Neural crest cell (in vitro differentiated cells): ENCODE data around the gene GMEB2. TPM values are rescaled to one million over a fixed set of nuclear protein-coding genes. Genes with fewer than 3 reads are reported as not detected.
A peak's percentile ranks its signal among the peaks of the same experiment; 100 is the strongest.

Experiments
- DNase-seq: peaks from one replicate; pipeline ENCODE4 v3.0.0; 2021; ENCODE audit warnings: low read depth, mixed read lengths, low spot score
- H3K27ac Mint-ChIP-seq: one replicate; pipeline ENCODE4 v1.8.0; 2021; ENCODE audit warnings: mild to moderate bottlenecking, mixed read lengths; ENCODE audit not compliant: unreplicated experiment
- H3K27me3 Mint-ChIP-seq: 2 replicates; pipeline ENCODE4 v1.8.0; 2021; ENCODE audit warnings: low read depth, mild to moderate bottlenecking, mixed read lengths
- H3K36me3 Mint-ChIP-seq: 2 replicates; pipeline ENCODE4 v1.8.0; 2021; ENCODE audit warnings: low read depth, mild to moderate bottlenecking, mixed read lengths
- H3K4me1 Mint-ChIP-seq: 2 replicates; pipeline ENCODE4 v1.8.0; 2021; ENCODE audit warnings: mixed read lengths
- H3K4me3 Mint-ChIP-seq: one replicate; pipeline ENCODE4 v1.8.0; 2021; ENCODE audit warnings: mild to moderate bottlenecking, mixed read lengths
- H3K9me3 Mint-ChIP-seq: 2 replicates; pipeline ENCODE4 v1.8.0; 2021; ENCODE audit warnings: mixed read lengths
- total RNA-seq: library from RNA; stranded (reverse); gene quantifications from 2 replicates; pipeline ENCODE4 v1.2.1, GENCODE V29; 2021
- TF ChIP-seq, protein P1 (sequence below): fragments of 200-600 bp; sonication (generic); conservative IDR thresholded peaks from 2 replicates; pipeline ENCODE4 v1.5.0; 2021; ENCODE audit warnings: antibody characterized with exemption, mild to moderate bottlenecking

GMEB2 gene
- total RNA-seq, 1 donor from 2014 or later: 15.2 TPM

DNA sequence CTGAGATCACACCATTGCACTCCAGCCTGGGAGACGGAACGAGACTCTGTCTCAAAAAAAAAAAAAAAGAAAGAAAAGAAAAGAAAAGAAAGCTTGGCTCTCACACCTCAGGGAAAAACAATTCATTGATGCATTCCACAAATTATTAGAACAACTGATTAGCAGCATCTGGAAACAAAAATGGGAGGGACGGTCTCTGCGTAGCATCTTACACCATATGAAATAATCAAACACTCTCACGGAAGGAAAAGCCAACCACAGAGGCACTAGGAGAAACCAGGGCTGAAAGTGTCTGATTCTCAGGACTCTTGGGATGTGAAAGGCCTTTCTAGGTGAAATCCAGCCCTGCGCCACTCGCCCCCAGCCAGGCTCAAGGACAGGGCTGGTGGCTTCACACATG, 50.6 kb downstream of the GMEB2 start:
- Mint-ChIP-seq H3K27me3 (no peaks in the 10 kb centered on the region), H3K27ac (peak overlapping the region; percentile 28), H3K4me1 (peaks cover 7% of the 10 kb centered on the region), H3K4me3 (peak overlapping the region; percentile 68), H3K36me3 (no peaks in the 10 kb centered on the region), H3K9me3 (no peaks in the 10 kb centered on the region)
- no peak for DNase-seq
- TF ChIP-seq, protein P1, sequence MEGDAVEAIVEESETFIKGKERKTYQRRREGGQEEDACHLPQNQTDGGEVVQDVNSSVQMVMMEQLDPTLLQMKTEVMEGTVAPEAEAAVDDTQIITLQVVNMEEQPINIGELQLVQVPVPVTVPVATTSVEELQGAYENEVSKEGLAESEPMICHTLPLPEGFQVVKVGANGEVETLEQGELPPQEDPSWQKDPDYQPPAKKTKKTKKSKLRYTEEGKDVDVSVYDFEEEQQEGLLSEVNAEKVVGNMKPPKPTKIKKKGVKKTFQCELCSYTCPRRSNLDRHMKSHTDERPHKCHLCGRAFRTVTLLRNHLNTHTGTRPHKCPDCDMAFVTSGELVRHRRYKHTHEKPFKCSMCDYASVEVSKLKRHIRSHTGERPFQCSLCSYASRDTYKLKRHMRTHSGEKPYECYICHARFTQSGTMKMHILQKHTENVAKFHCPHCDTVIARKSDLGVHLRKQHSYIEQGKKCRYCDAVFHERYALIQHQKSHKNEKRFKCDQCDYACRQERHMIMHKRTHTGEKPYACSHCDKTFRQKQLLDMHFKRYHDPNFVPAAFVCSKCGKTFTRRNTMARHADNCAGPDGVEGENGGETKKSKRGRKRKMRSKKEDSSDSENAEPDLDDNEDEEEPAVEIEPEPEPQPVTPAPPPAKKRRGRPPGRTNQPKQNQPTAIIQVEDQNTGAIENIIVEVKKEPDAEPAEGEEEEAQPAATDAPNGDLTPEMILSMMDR: no peak

DNA sequence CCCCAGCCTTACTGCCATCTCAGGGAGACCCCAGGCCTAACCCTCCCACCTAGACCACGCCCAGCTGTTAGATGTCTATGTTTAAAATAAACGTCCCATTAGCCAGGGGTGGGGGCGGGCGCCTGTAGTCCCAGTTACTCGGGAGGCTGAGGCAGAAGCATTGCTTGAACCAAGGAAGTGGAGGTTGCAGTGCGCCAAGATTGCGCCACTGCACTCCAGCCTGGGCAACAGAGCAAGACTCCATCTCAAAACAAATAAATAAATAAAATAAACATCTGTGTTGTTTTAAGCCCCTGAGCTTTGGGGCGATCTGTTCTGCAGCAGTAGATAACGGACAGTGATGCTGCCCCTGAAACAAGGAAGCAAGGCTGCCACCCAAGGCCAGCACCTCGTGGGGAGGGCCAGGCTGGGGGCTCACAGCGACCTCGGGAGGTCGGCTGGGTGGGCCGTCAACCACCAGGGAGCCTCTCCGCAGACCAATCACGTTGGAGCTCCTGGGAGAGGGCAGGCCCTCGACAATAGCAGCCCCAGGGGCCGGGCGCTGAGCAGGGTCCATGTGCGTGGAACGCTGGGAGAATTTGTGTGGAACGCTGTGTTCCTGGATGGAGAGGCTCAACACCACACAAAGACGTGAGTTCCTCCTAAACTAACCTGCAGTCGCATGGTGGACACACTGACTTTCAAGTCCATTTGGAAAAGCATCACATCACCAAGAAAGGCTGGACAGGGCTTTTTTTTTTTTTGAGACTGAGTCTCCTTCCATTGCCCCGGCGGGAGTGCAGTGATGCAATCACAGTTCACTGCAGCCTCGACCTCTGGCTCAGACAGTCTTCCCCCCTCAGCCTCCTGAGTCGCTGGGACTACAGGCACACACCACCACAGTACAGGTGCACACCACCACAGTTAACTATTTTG, 51.8 kb downstream of the GMEB2 start:
- Mint-ChIP-seq H3K36me3 (no peaks in the 10 kb centered on the region), H3K9me3 (no peaks in the 10 kb centered on the region), H3K4me3 (peak overlapping the region; percentile 75), H3K27ac (no peak overlapping the region), H3K27me3 (no peaks in the 10 kb centered on the region), H3K4me1 (peaks cover 7% of the 10 kb centered on the region)
- no peak for DNase-seq
- TF ChIP-seq, protein P1: no peak

DNA sequence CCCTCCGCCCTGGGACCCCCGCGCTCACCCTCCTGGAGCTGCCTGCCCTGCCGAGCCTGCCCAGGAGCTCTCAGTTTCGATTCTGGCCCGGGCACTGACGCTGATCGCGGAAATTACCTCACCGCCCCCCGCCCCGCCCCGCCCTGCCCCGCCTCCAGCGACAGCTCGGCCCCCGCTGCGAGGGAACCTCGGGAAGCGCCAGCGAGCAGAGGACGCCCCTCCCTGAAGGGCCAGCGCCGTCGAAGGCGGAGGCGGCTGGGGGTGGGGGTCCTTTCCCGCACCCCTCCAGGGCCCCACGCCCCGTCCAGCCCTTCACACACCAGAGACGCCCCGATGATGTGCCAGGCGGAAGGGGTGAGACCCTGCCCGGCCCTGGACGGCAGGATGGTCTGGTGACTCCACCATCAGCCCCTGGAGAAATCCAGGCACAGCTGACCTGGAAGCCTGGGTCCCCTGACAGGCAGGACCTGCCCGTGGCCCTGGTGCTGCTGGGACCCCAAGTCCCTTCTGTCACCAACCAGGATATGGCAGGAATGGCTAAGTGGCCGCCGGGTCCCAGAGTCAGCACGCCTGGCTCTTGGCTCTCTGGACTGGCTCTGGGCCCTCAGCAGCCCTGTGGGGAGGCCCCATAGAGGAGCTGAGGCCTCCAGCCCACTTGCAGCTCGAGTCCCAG, 52.6 kb downstream of the GMEB2 start, which contains the start of gene HELZ2:
TSS of gene HELZ2 (minus strand) at position 84 of the 673 bp plus-strand sequence. CDS start 1,854 bp downstream, outside the sequence.
- TF ChIP-seq, protein P1: no peak
- peak within 1 kb of the TSS; percentile 83 for H3K4me3 Mint-ChIP-seq
- no peaks in the 10 kb centered on the region for H3K9me3 Mint-ChIP-seq
- DNase-seq: peak; percentile 38
- H3K27me3 Mint-ChIP-seq: no peaks in the 10 kb centered on the region
- no peak within 1 kb of the TSS for H3K27ac Mint-ChIP-seq
- no peaks in the 10 kb centered on the region for H3K36me3 Mint-ChIP-seq
- peaks cover 7% of the 10 kb centered on the region for H3K4me1 Mint-ChIP-seq

DNA sequence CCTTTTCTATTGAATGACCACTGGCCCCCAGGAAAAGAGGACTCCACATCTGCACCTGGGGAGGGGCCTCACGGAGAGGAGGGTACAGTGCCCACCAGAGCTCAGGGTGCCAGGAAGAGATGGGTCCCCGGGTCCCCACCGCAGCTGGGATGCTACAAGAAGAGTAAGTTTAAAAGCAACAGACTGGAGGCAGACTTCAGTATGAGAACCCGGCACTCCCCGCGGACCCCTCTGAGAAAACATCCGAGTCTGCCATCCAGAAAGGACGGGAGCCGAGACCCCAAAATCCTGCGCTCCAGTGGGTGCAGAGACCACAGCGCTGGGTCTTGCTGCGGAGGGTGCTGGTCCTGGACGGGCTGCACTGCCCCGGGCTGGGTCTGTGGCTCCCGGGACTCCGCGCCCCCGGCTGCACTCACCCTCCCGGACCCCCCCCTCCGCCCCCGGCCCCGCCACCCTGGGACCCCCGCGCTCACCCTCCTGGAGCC, 53.2 kb downstream of the GMEB2 start:
- H3K27ac Mint-ChIP-seq: no peak overlapping the region
- H3K4me3 Mint-ChIP-seq: peak overlapping the region; percentile 83
- no peaks in the 10 kb centered on the region for H3K9me3 Mint-ChIP-seq
- H3K27me3 Mint-ChIP-seq: no peaks in the 10 kb centered on the region
- no peak for DNase-seq
- peaks cover 7% of the 10 kb centered on the region for H3K4me1 Mint-ChIP-seq
- no peaks in the 10 kb centered on the region for H3K36me3 Mint-ChIP-seq
- TF ChIP-seq, protein P1: no peak

DNA sequence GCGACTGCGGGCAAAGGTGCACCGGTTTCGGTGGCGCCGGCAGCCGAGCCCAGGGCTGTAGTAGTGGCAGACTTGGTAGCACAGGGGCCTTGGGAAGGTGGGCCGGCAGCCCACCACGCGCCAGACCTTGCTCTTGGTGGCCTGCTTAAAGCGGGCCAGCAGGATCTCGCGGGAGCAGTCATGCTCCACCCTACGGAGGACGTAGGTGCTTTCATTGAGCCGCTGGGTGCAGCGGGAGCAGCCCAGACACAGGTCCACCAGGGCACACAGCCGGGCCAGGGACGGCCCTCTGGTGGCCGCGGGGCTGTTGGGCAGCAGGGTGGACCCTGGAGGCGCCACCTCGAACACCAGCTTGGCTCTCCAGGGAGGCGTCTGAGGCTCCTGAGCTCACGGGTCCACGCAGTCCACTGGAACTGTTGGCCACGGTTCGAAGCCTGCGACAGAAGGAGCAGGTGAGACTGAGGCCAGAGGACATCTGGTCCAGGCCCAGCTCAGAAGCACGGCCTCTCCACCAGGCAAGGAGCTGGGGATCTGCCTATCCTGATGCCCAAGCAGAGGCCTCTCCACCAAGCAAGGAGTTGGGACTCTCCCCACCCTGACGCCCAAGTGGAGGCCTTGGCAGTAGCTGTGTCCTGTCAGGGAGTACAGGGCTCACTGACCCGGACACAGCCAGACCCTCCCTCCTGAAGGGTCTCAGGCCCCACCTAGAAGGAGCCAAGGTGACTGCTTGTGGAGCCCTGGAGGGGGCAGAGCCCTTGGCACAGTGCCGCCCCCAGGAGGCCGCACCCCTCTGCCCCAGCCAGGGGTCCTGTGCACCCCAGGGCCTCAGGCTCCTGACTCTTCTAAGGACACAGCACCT, 53.9 kb downstream of the GMEB2 start:
- Mint-ChIP-seq H3K4me3 (peak overlapping the region; percentile 83), H3K36me3 (no peaks in the 10 kb centered on the region), H3K4me1 (peaks cover 7% of the 10 kb centered on the region), H3K9me3 (no peaks in the 10 kb centered on the region), H3K27ac (no peak overlapping the region), H3K27me3 (no peaks in the 10 kb centered on the region)
- DNase-seq: no peak
- TF ChIP-seq, protein P1: peak; percentile 41
